Smooth muscle cell (in vitro differentiated cells): ENCODE measurements around the gene ZNF549. TPM values are rescaled to one million over a fixed set of nuclear protein-coding genes. Genes with fewer than 3 reads are reported as not detected.

ENCODE experiments used
- DNase-seq: peaks from one replicate; lab custom pipeline; 2025; ENCODE audit not compliant: unreplicated experiment; lab: John Stamatoyannopoulos, UW
- H2AFZ ChIP-seq: fragments of 200-600 bp; sonication (generic); 2 replicates; pipeline ENCODE4 v1.6.0; 2016; ENCODE audit warnings: antibody characterized with exemption, low read depth, mild to moderate bottlenecking
- H3F3A ChIP-seq: fragments of 200-600 bp; sonication (generic); 2 replicates; pipeline ENCODE4 v1.6.0; 2017; ENCODE audit warnings: antibody characterized with exemption, low read depth
- H3K27ac ChIP-seq: fragments of 200-600 bp; sonication (generic); 2 replicates; pipeline ENCODE4 v1.5.1; 2016; ENCODE audit warnings: low read depth, mild to moderate bottlenecking
- H3K27me3 ChIP-seq: fragments of 200-600 bp; sonication (generic); 2 replicates; pipeline ENCODE4 v1.6.1; 2016; ENCODE audit warnings: low read depth, mild to moderate bottlenecking
- H3K36me3 ChIP-seq: fragments of 200-600 bp; sonication (generic); 2 replicates; pipeline ENCODE4 v1.5.1; 2016; ENCODE audit warnings: low read depth
- H3K4me1 ChIP-seq: fragments of 200-600 bp; sonication (generic); 2 replicates; pipeline ENCODE4 v1.5.1; 2016; ENCODE audit warnings: low read depth
- H3K4me2 ChIP-seq: fragments of 200-600 bp; sonication (generic); 2 replicates; pipeline ENCODE4 v1.6.0; 2016; ENCODE audit warnings: mild to moderate bottlenecking
- H3K4me3 ChIP-seq: fragments of 200-600 bp; sonication (generic); 2 replicates; pipeline ENCODE4 v1.5.1; 2016; ENCODE audit warnings: mild to moderate bottlenecking
- H3K79me2 ChIP-seq: fragments of 200-600 bp; sonication (generic); 2 replicates; pipeline ENCODE4 v1.6.0; 2016; ENCODE audit warnings: low read depth, mild to moderate bottlenecking
- H3K9ac ChIP-seq: fragments of 200-600 bp; sonication (generic); 2 replicates; pipeline ENCODE4 v1.6.0; 2016; ENCODE audit warnings: low read depth
- H3K9me3 ChIP-seq: fragments of 200-600 bp; sonication (generic); replicated peaks from 2 replicates; pipeline ENCODE4 v1.5.1; 2016; ENCODE audit warnings: low read depth
- H4K20me1 ChIP-seq: fragments of 200-600 bp; sonication (generic); 2 replicates; pipeline ENCODE4 v1.6.0; 2016; ENCODE audit warnings: low read depth
- CTCF ChIP-seq: fragments of 200-600 bp; sonication (generic); IDR thresholded peaks from 2 replicates; pipeline ENCODE4 v1.5.1; 2017; ENCODE audit warnings: borderline replicate concordance, mild to moderate bottlenecking, antibody characterized with exemption; ENCODE audit not compliant: insufficient read depth, poor library complexity, severe bottlenecking
- WGBS: methylation state at CpG from one replicate; pipeline ENCODE4 v1.1.7; 2016; ENCODE audit warnings: low lambda C conversion rate; 5-methylcytosine and 5-hydroxymethylcytosine counted together
- polyA plus RNA-seq: library from polyadenylated mRNA; unstranded; fragments of >200 nt; fragmentation: Nextera tagmentation; extraction: Ambion mirVana; gene quantifications from 2 replicates; pipeline ENCODE4 v1.2.1, GENCODE V29; 2016
- total RNA-seq: library from RNA; depleted of rRNA; stranded (reverse); fragments of >200 nt; gene quantifications from 2 replicates; pipeline ENCODE4 v1.2.3, GENCODE V29; 2014

The ZNF549 gene
- total and polyA plus RNA-seq, 2 experiments from 2014 or later, result 4.7 to 7.0 TPM

GRCh38 chr19:57563547-57563946 lies 36.4 kb downstream of the ZNF549 start:
- Histone ChIP-seq H3K4me3 (no peak overlapping the region), H3K9ac (no peak overlapping the region), H4K20me1 (no peaks in the 10 kb centered on the region), H3F3A (no peaks in the 10 kb centered on the region), H3K9me3 (peaks cover 47% of the 10 kb centered on the region), H3K27me3 (no peaks in the 10 kb centered on the region), H3K27ac (no peak overlapping the region), H3K36me3 (no peaks in the 10 kb centered on the region), H3K79me2 (peaks cover 10% of the 10 kb centered on the region), H3K4me1 (peaks cover 4% of the 10 kb centered on the region), H3K4me2 (no peak overlapping the region), H2AFZ (no peak overlapping the region)
- DNase-seq, result no peak
- no peak for TF ChIP-seq CTCF
- WGBS, result 50% methylated on average over 1 of the region's 1 CpG

- TF ChIP-seq CTCF, result no peak
- no peaks in the 10 kb centered on the region for H3K79me2 ChIP-seq
- no peaks in the 10 kb centered on the region for H3F3A ChIP-seq
- H4K20me1 ChIP-seq, result no peaks in the 10 kb centered on the region
- no peak overlapping the region for H3K4me2 ChIP-seq
- H3K36me3 ChIP-seq, result peaks cover 5% of the 10 kb centered on the region
- no peak overlapping the region for H2AFZ ChIP-seq
- no peak overlapping the region for H3K4me3 ChIP-seq
- no peak overlapping the region for H3K9ac ChIP-seq
- H3K4me1 ChIP-seq, result no peaks in the 10 kb centered on the region
- peaks cover 43% of the 10 kb centered on the region for H3K9me3 ChIP-seq
- DNase-seq, result no peak
- no peaks in the 10 kb centered on the region for H3K27me3 ChIP-seq
- H3K27ac ChIP-seq, result no peak overlapping the region
- 63% methylated on average over 7 of the region's 7 CpGs for WGBS
These were observed 39.5 kb downstream of the ZNF549 start for GRCh38 chr19:57566396-57567265.

GRCh38 chr19:57570707-57571106 lies 43.6 kb downstream of the ZNF549 start:
- H3K27me3 ChIP-seq, result no peaks in the 10 kb centered on the region
- no peak for DNase-seq
- H3K4me3 ChIP-seq, result no peak overlapping the region
- H3F3A ChIP-seq, result no peaks in the 10 kb centered on the region
- TF ChIP-seq CTCF, result no peak
- H3K9ac ChIP-seq, result no peak overlapping the region
- H3K9me3 ChIP-seq, result peaks cover 64% of the 10 kb centered on the region
- no peaks in the 10 kb centered on the region for H3K4me1 ChIP-seq
- H3K79me2 ChIP-seq, result no peaks in the 10 kb centered on the region
- H3K4me2 ChIP-seq, result no peak overlapping the region
- peaks cover 44% of the 10 kb centered on the region for H3K36me3 ChIP-seq
- no peaks in the 10 kb centered on the region for H4K20me1 ChIP-seq
- no peak overlapping the region for H3K27ac ChIP-seq
- no peak overlapping the region for H2AFZ ChIP-seq
